Measurements from ENCODE around the gene HSF2.
"Not testable (repeated sequence)": the region's sequence is repeated elsewhere in the genome, so short reads cannot be mapped to it uniquely, and the experiment has no call there.

Gene HSF2

DNA sequence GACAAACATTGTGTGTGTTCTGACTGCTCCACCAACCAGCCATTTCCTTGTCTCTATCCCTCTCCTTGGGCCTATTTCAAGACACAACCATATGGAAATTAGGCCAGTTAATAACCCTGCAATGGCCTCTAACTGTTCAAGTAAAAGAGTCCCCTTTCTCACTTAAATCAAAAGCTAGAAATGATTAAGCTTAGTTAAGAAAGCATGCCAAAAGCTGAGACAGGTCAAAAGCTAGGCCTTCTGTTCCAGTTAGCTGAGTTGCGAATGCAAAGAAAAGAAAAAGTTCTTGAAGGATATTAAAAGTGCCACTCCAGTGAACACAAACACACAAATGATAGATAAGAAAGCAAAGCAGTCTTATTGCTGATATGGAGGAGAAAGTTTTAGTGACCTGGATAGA lies 49.6 kb downstream of the HSF2 start:
- DNase-seq (ENCODE audit: low spot score) (no peak), FAIRE-seq (no peak)

DNA sequence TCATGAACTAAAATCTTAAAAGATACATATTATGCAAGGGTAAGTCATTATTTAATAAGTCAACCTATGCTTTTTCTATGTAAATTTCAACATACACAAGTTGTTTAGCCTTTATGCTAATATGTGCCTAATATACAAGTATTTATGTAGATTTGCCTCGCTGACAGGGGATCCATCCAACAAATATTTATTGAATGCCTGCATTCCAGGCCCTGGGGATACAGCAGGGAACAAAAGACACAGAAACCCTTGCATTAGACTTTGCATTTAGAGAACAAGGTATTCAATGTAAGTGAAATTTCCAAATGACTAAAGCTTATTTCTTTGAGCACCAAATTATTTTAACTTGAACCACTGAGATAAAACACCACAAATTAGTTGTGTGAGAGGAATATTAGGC lies 53.1 kb downstream of the HSF2 start:
- FAIRE-seq, result no peak

GRCh38 chr6:122454673-122455072 lies 55.2 kb downstream of the HSF2 start:
- DNase-seq (ENCODE audit: low spot score), result no peak
- no peak for FAIRE-seq

More for the DNA sequence above, 53.1 kb downstream of the HSF2 start:
- no peak for DNase-seq (ENCODE audit: low spot score)

DNA sequence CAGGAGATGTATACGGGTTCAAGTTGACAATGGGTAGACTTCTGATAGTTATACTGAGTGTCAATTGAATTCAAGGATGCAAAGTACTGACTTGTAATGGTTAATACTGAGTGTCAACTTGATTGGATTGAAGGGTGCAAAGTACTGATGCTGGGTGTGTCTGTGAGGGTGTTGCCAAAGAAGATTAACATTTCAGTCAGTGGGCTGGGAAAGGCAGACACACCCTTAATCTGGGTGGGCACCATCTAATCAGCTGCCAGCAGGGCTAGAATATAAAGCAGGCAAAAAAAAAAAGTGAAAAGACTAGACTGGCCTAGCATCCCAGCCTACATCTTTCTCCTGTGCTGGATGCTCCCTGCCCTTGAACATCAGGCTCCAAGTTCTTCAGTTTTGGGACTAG lies 55.7 kb downstream of the HSF2 start:
- not testable (repeated sequence) for DNase-seq (ENCODE audit: low spot score); FAIRE-seq

GRCh38 chr6:122458087-122458486 lies 58.6 kb downstream of the HSF2 start:
- no peak for FAIRE-seq
- DNase-seq (ENCODE audit: low spot score), result no peak

- no peak for FAIRE-seq
- DNase-seq (ENCODE audit: low spot score), result no peak
Measured at GRCh38 chr6:122459240-122459639, 59.8 kb downstream of the HSF2 start.

DNA sequence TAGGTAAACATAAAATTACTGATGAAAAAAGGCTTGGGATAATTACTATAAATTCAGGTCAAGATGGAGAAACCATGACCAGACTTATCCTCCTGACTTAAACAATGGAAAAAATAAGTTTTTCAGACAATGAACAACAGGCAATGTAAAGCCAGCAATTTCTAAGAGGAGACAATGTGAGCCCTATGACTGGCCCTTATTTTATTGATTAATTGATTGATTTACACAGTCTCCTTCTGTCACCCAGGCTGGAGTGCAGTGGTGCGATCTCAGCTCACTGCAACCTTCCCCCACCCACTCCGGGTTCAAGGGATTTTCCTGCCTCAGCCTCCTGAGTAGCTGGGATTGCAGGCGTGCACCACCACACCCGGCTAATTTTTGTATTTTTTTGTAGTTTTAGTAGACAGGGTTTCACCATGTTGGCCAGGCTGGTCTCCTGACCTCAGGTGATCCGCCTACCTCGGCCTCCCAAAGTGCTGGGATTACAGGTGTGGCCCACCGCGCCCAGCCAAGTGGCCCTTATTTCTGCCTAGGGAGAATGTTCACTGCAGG lies 60.5 kb downstream of the HSF2 start:
- FAIRE-seq; DNase-seq (ENCODE audit: low spot score): not testable (repeated sequence)

DNA sequence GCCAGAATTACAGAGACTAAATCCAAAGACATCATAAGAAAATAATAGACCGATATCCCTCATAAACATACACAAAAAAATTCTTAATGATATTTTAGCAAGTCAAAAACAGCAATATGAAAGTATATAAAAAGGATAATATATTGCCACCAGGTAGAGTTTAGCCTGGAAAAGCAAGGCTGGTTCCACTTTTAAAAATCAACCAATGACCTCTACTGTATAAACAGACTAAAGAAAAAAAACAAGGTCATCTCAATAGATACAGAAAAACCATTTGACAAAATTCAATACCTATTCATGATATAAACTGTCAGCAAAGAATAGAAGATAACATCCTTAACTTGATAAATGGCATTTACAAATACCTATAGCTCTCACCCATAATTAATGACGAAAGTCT lies 62.4 kb downstream of the HSF2 start:
- DNase-seq (ENCODE audit: low spot score) (no peak), FAIRE-seq (no peak)

GRCh38 chr6:122471107-122472021 lies 71.9 kb downstream of the HSF2 start, which contains the start of gene SERINC1:
Gene SERINC1 (minus strand): TSS chr6:122471807. CDS start chr6:122471737, 70 bp downstream.
- FAIRE-seq (peak; percentile 80), DNase-seq (ENCODE audit: low spot score) (peak; percentile 77)

DNA sequence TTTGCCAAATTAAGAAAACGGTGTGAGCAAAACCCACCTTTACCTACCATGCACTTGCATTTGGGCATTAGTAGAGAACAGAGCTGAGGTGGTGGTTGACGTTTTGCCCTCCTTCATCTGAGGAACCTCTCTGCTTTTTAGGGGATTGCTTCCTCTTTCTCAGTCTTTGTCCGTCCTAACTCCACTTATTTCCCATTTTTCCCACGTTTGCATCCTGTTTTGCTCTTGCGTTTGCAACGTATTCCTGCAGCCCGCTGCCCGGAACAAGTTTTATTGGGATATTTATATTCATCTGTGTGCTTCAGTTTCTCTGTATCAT lies 72.5 kb downstream of the HSF2 start:
- no peak for FAIRE-seq
- DNase-seq (ENCODE audit: low spot score), result no peak

- FAIRE-seq, result peak; percentile 75
Measured at GRCh38 chr6:122476131-122476530, 76.7 kb downstream of the HSF2 start.

DNA sequence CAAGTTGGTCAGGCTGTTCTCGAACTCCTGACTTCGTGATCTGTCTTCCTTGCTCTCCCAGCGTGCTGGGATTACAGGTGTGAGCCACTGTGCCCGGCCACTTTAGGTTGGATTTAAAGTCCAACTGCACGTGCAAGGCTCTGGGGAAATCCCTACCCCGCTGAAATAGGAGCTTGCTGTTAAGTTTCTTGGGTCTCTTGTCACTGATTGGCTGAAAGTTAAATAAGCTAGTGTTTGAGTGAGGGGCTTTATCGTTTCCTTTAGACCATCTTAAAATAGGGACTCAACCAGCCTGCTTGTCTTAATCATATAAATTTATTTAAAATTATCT lies 83.3 kb downstream of the HSF2 start:
- FAIRE-seq, result no peak
- DNase-seq (ENCODE audit: low spot score), result no peak

More at GRCh38 chr6:122476131-122476530, 76.7 kb downstream of the HSF2 start:
- no peak for DNase-seq (ENCODE audit: low spot score)

Measured in RCC 7860 (cell line).